Measurements from ENCODE around the gene FAM200C. TPM values are rescaled to one million over a fixed set of nuclear protein-coding genes. Genes with fewer than 3 reads are reported as not detected.

The FAM200C gene
- total and polyA plus RNA-seq, 2 donors (not counting 1 experiment from before 2014, with no cell fraction given): 0.28 to 1.3 TPM

- H3K27ac Mint-ChIP-seq: no peak overlapping the region
- no CpG with 5 or more reads among the region's 3 CpGs for WGBS (ENCODE audit: insufficient coverage)
- CTCF ChIA-PET: no interaction called here
- H3K4me3 Mint-ChIP-seq: no peak overlapping the region
- ATAC-seq (ENCODE audit: low read depth): no peak
- Histone ChIP-seq H3K27me3 (replicated peaks in 1 of 4; ENCODE audit: control extremely low read depth in 1 of 4, control insufficient read depth in 3 of 4, insufficient read depth in 4 of 4, low read length in 3 of 4) (no peaks in the 10 kb centered on the region), H3K27ac (ENCODE audit: low read length in 2 of 2) (no peak overlapping the region), H3K4me3 (ENCODE audit: control extremely low read depth in 1 of 5, extremely low read depth in 1 of 5, insufficient read depth in 1 of 5, low read depth in 2 of 5, low read length in 4 of 5) (no peak overlapping the region), H3K4me2 (replicated peaks; ENCODE audit: low read depth, low read length, poor library complexity, severe bottlenecking) (no peak overlapping the region), H3K9me3 (ENCODE audit: control extremely low read depth in 1 of 3, control insufficient read depth in 2 of 3, insufficient read depth in 1 of 3, low read length in 2 of 3) (no peaks in the 10 kb centered on the region), H2AFZ (ENCODE audit: insufficient read depth, low read depth, low read length, poor library complexity, severe bottlenecking) (no peak overlapping the region), H3K9ac (ENCODE audit: low read length) (no peak overlapping the region), H4K20me1 (ENCODE audit: control insufficient read depth, insufficient read depth, low read length, poor library complexity, severe bottlenecking) (no peaks in the 10 kb centered on the region), H3K4me1 (ENCODE audit: control insufficient read depth in 2 of 2, insufficient read depth in 2 of 2, low read length in 2 of 2) (no peaks in the 10 kb centered on the region), H3K36me3 (replicated peaks in 1 of 2; ENCODE audit: control extremely low read depth in 1 of 2, control insufficient read depth in 1 of 2, extremely low read depth in 1 of 2, insufficient read depth in 2 of 2, low read length in 1 of 2) (no peaks in the 10 kb centered on the region), H3K79me2 (ENCODE audit: control insufficient read depth, insufficient read depth, low read length) (no peaks in the 10 kb centered on the region)
- no peak for TF ChIP-seq CTCF (IDR thresholded peaks at IDR 0.05)
- no peak for TF ChIP-seq EZH2 (IDR thresholded peaks at IDR 0.05; ENCODE audit: borderline replicate concordance, insufficient read depth, low read depth, low read length, poor library complexity, severe bottlenecking)
- H3K9me3 Mint-ChIP-seq (ENCODE audit: insufficient read depth): no peaks in the 10 kb centered on the region
- H3K27me3 Mint-ChIP-seq: peaks cover 17% of the 10 kb centered on the region
- no peaks in the 10 kb centered on the region for H3K4me1 Mint-ChIP-seq
- POLR2A ChIA-PET: no interaction called here
- no peak for DNase-seq
- intact Hi-C loops (cut with micrococcal nuclease): no loop called here
Measured at GRCh38 chr5:160360310-160360709, 39.5 kb downstream of the FAM200C start.

GRCh38 chr5:160359816-160360215, 40.0 kb downstream of the FAM200C start:
- H3K4me1 ChIP-seq (ENCODE audit: control insufficient read depth in 2 of 2, insufficient read depth in 2 of 2, low read length in 2 of 2): no peaks in the 10 kb centered on the region
- no peaks in the 10 kb centered on the region for H4K20me1 ChIP-seq (ENCODE audit: control insufficient read depth, insufficient read depth, low read length, poor library complexity, severe bottlenecking)
- intact Hi-C loops (cut with micrococcal nuclease): no loop called here
- DNase-seq (no peak), ATAC-seq (ENCODE audit: low read depth) (no peak)
- H3K79me2 ChIP-seq (ENCODE audit: control insufficient read depth, insufficient read depth, low read length): no peaks in the 10 kb centered on the region
- H3K4me3 ChIP-seq (ENCODE audit: control extremely low read depth in 1 of 5, extremely low read depth in 1 of 5, insufficient read depth in 1 of 5, low read depth in 2 of 5, low read length in 4 of 5): no peak overlapping the region
- Mint-ChIP-seq H3K9me3 (ENCODE audit: insufficient read depth) (no peaks in the 10 kb centered on the region), H3K4me1 (no peaks in the 10 kb centered on the region), H3K27ac (no peak overlapping the region), H3K27me3 (peaks cover 17% of the 10 kb centered on the region), H3K4me3 (no peak overlapping the region)
- no peak overlapping the region for H3K27ac ChIP-seq (ENCODE audit: low read length in 2 of 2)
- ChIA-PET CTCF (no interaction called here), POLR2A (no interaction called here)
- no peak overlapping the region for H3K4me2 ChIP-seq (replicated peaks; ENCODE audit: low read depth, low read length, poor library complexity, severe bottlenecking)
- H3K27me3 ChIP-seq (replicated peaks in 1 of 4; ENCODE audit: control extremely low read depth in 1 of 4, control insufficient read depth in 3 of 4, insufficient read depth in 4 of 4, low read length in 3 of 4): no peaks in the 10 kb centered on the region
- H2AFZ ChIP-seq (ENCODE audit: insufficient read depth, low read depth, low read length, poor library complexity, severe bottlenecking): no peak overlapping the region
- H3K36me3 ChIP-seq (replicated peaks in 1 of 2; ENCODE audit: control extremely low read depth in 1 of 2, control insufficient read depth in 1 of 2, extremely low read depth in 1 of 2, insufficient read depth in 2 of 2, low read length in 1 of 2): no peaks in the 10 kb centered on the region
- TF ChIP-seq EZH2 (IDR thresholded peaks at IDR 0.05; ENCODE audit: borderline replicate concordance, insufficient read depth, low read depth, low read length, poor library complexity, severe bottlenecking): no peak
- TF ChIP-seq CTCF (IDR thresholded peaks at IDR 0.05): no peak
- H3K9me3 ChIP-seq (ENCODE audit: control extremely low read depth in 1 of 3, control insufficient read depth in 2 of 3, insufficient read depth in 1 of 3, low read length in 2 of 3): no peaks in the 10 kb centered on the region
- no peak overlapping the region for H3K9ac ChIP-seq (ENCODE audit: low read length)
- 80% methylated on average over 4 of the region's 4 CpGs for WGBS (ENCODE audit: insufficient coverage)

Measured in B cell (primary cell).